ENCODE measurements around the gene CKAP5. TPM values are rescaled to one million over a fixed set of nuclear protein-coding genes. Genes with fewer than 3 reads are reported as not detected.

The CKAP5 gene
- 17.9 TPM for total RNA-seq

- Histone ChIP-seq H3K9me3 (ENCODE audit: low read depth, low read length) (no peaks in the 10 kb centered on the region), H3K27me3 (ENCODE audit: insufficient read depth, low read length) (no peaks in the 10 kb centered on the region), H3K4me1 (ENCODE audit: insufficient read depth, low read length) (peaks cover 24% of the 10 kb centered on the region), H3K4me3 (ENCODE audit: low read length) (peak within 1 kb of the TSS; percentile 80)
These were observed at the start of gene CKAP5 for GRCh38 chr11:46845740-46846509. CKAP5 (minus strand) TSS chr11:46846280; CDS start chr11:46821231, 25,049 bp downstream.

- Histone ChIP-seq H3K4me1 (ENCODE audit: insufficient read depth, low read length) (no peaks in the 10 kb centered on the region), H3K9me3 (ENCODE audit: low read depth, low read length) (no peaks in the 10 kb centered on the region), H3K27me3 (ENCODE audit: insufficient read depth, low read length) (no peaks in the 10 kb centered on the region), H3K4me3 (ENCODE audit: low read length) (no peak overlapping the region)
These were observed 49.7 kb upstream of the CKAP5 start for GRCh38 chr11:46895821-46896220.

GRCh38 chr11:46894961-46895360 is 48.9 kb upstream of the CKAP5 start:
- no peaks in the 10 kb centered on the region for H3K27me3 ChIP-seq (ENCODE audit: insufficient read depth, low read length)
- H3K9me3 ChIP-seq (ENCODE audit: low read depth, low read length) = no peaks in the 10 kb centered on the region
- H3K4me3 ChIP-seq (ENCODE audit: low read length) = no peak overlapping the region
- no peaks in the 10 kb centered on the region for H3K4me1 ChIP-seq (ENCODE audit: insufficient read depth, low read length)

GRCh38 chr11:46894506-46894905 is 48.4 kb upstream of the CKAP5 start:
- no peaks in the 10 kb centered on the region for H3K27me3 ChIP-seq (ENCODE audit: insufficient read depth, low read length)
- no peak overlapping the region for H3K4me3 ChIP-seq (ENCODE audit: low read length)
- no peaks in the 10 kb centered on the region for H3K4me1 ChIP-seq (ENCODE audit: insufficient read depth, low read length)
- H3K9me3 ChIP-seq (ENCODE audit: low read depth, low read length) = no peaks in the 10 kb centered on the region

- H3K9me3 ChIP-seq (ENCODE audit: low read depth, low read length) = no peaks in the 10 kb centered on the region
- no peaks in the 10 kb centered on the region for H3K27me3 ChIP-seq (ENCODE audit: insufficient read depth, low read length)
- H3K4me1 ChIP-seq (ENCODE audit: insufficient read depth, low read length) = no peaks in the 10 kb centered on the region
- H3K4me3 ChIP-seq (ENCODE audit: low read length) = no peak overlapping the region
These were observed 46.8 kb upstream of the CKAP5 start for GRCh38 chr11:46892838-46893237.

GRCh38 chr11:46892109-46892508 is 46.0 kb upstream of the CKAP5 start:
- no peaks in the 10 kb centered on the region for H3K9me3 ChIP-seq (ENCODE audit: low read depth, low read length)
- no peaks in the 10 kb centered on the region for H3K27me3 ChIP-seq (ENCODE audit: insufficient read depth, low read length)
- no peak overlapping the region for H3K4me3 ChIP-seq (ENCODE audit: low read length)
- no peaks in the 10 kb centered on the region for H3K4me1 ChIP-seq (ENCODE audit: insufficient read depth, low read length)

GRCh38 chr11:46890665-46891064 is 44.6 kb upstream of the CKAP5 start:
- H3K9me3 ChIP-seq (ENCODE audit: low read depth, low read length) = no peaks in the 10 kb centered on the region
- H3K4me3 ChIP-seq (ENCODE audit: low read length) = no peak overlapping the region
- H3K4me1 ChIP-seq (ENCODE audit: insufficient read depth, low read length) = no peaks in the 10 kb centered on the region
- no peaks in the 10 kb centered on the region for H3K27me3 ChIP-seq (ENCODE audit: insufficient read depth, low read length)

GRCh38 chr11:46889689-46890475 is 43.8 kb upstream of the CKAP5 start:
- Histone ChIP-seq H3K27me3 (ENCODE audit: insufficient read depth, low read length) (no peaks in the 10 kb centered on the region), H3K9me3 (ENCODE audit: low read depth, low read length) (no peaks in the 10 kb centered on the region), H3K4me3 (ENCODE audit: low read length) (no peak overlapping the region), H3K4me1 (ENCODE audit: insufficient read depth, low read length) (no peaks in the 10 kb centered on the region)

GRCh38 chr11:46889251-46889650 is 43.2 kb upstream of the CKAP5 start:
- Histone ChIP-seq H3K27me3 (ENCODE audit: insufficient read depth, low read length) (no peaks in the 10 kb centered on the region), H3K9me3 (ENCODE audit: low read depth, low read length) (no peaks in the 10 kb centered on the region), H3K4me3 (ENCODE audit: low read length) (no peak overlapping the region), H3K4me1 (ENCODE audit: insufficient read depth, low read length) (no peaks in the 10 kb centered on the region)

GRCh38 chr11:46888636-46889035 is 42.6 kb upstream of the CKAP5 start:
- Histone ChIP-seq H3K4me3 (ENCODE audit: low read length) (no peak overlapping the region), H3K27me3 (ENCODE audit: insufficient read depth, low read length) (no peaks in the 10 kb centered on the region), H3K9me3 (ENCODE audit: low read depth, low read length) (no peaks in the 10 kb centered on the region), H3K4me1 (ENCODE audit: insufficient read depth, low read length) (no peaks in the 10 kb centered on the region)

GRCh38 chr11:46886211-46886610 is 40.1 kb upstream of the CKAP5 start:
- H3K4me1 ChIP-seq (ENCODE audit: insufficient read depth, low read length) = no peaks in the 10 kb centered on the region
- no peaks in the 10 kb centered on the region for H3K27me3 ChIP-seq (ENCODE audit: insufficient read depth, low read length)
- no peak overlapping the region for H3K4me3 ChIP-seq (ENCODE audit: low read length)
- H3K9me3 ChIP-seq (ENCODE audit: low read depth, low read length) = no peaks in the 10 kb centered on the region

GRCh38 chr11:46879056-46879585 is 33.0 kb upstream of the CKAP5 start:
- Histone ChIP-seq H3K4me3 (ENCODE audit: low read length) (no peak overlapping the region), H3K4me1 (ENCODE audit: insufficient read depth, low read length) (no peaks in the 10 kb centered on the region), H3K27me3 (ENCODE audit: insufficient read depth, low read length) (no peaks in the 10 kb centered on the region), H3K9me3 (ENCODE audit: low read depth, low read length) (no peaks in the 10 kb centered on the region)

GRCh38 chr11:46877580-46877979 is 31.5 kb upstream of the CKAP5 start:
- no peaks in the 10 kb centered on the region for H3K9me3 ChIP-seq (ENCODE audit: low read depth, low read length)
- H3K4me1 ChIP-seq (ENCODE audit: insufficient read depth, low read length) = no peaks in the 10 kb centered on the region
- no peak overlapping the region for H3K4me3 ChIP-seq (ENCODE audit: low read length)
- no peaks in the 10 kb centered on the region for H3K27me3 ChIP-seq (ENCODE audit: insufficient read depth, low read length)

- H3K4me1 ChIP-seq (ENCODE audit: insufficient read depth, low read length) = no peaks in the 10 kb centered on the region
- H3K27me3 ChIP-seq (ENCODE audit: insufficient read depth, low read length) = no peaks in the 10 kb centered on the region
These were observed 30.4 kb upstream of the CKAP5 start for GRCh38 chr11:46876471-46876870.

GRCh38 chr11:46874586-46874985 is 28.5 kb upstream of the CKAP5 start:
- no peaks in the 10 kb centered on the region for H3K4me1 ChIP-seq (ENCODE audit: insufficient read depth, low read length)
- no peaks in the 10 kb centered on the region for H3K27me3 ChIP-seq (ENCODE audit: insufficient read depth, low read length)
- H3K4me3 ChIP-seq (ENCODE audit: low read length) = no peak overlapping the region
- no peaks in the 10 kb centered on the region for H3K9me3 ChIP-seq (ENCODE audit: low read depth, low read length)

More at GRCh38 chr11:46876471-46876870, 30.4 kb upstream of the CKAP5 start:
- Histone ChIP-seq H3K9me3 (ENCODE audit: low read depth, low read length) (no peaks in the 10 kb centered on the region), H3K4me3 (ENCODE audit: low read length) (no peak overlapping the region)

All from mononuclear cell (primary cell).